Measurements from ENCODE around the gene C2orf76.
"Not testable (repeated sequence)": the region's sequence is repeated elsewhere in the genome, so short reads cannot be mapped to it uniquely, and the experiment has no call there.

Gene C2orf76

GRCh38 chr2:119377294-119377992, 10.8 kb upstream of the C2orf76 start:
- no peak for DNase-seq (ENCODE audit: low spot score)

- DNase-seq (ENCODE audit: low spot score) = no peak
Measured at GRCh38 chr2:119376810-119377209, 10.2 kb upstream of the C2orf76 start.

- DNase-seq (ENCODE audit: low spot score) = not testable (repeated sequence)
Measured at GRCh38 chr2:119376406-119376805, 9.8 kb upstream of the C2orf76 start.

GRCh38 chr2:119373907-119374745, 7.5 kb upstream of the C2orf76 start:
- DNase-seq (ENCODE audit: low spot score) = not testable (repeated sequence)

GRCh38 chr2:119372778-119373568, 6.3 kb upstream of the C2orf76 start:
- DNase-seq (ENCODE audit: low spot score) = no peak

GRCh38 chr2:119371111-119371510, 4.5 kb upstream of the C2orf76 start:
- DNase-seq (ENCODE audit: low spot score) = no peak

GRCh38 chr2:119369845-119370244, 3.2 kb upstream of the C2orf76 start:
- no peak for DNase-seq (ENCODE audit: low spot score)

- DNase-seq (ENCODE audit: low spot score) = peak; percentile 28
Measured at GRCh38 chr2:119367472-119368099, 952 bp upstream of the C2orf76 start.

GRCh38 chr2:119366161-119366648, 429 bp downstream of the C2orf76 start:
- peak; percentile 17 for DNase-seq (ENCODE audit: low spot score)

- no peak for DNase-seq (ENCODE audit: low spot score)
Measured at GRCh38 chr2:119365436-119365835, 1.2 kb downstream of the C2orf76 start.

GRCh38 chr2:119364798-119365197, 1.8 kb downstream of the C2orf76 start:
- DNase-seq (ENCODE audit: low spot score) = no peak

- DNase-seq (ENCODE audit: low spot score) = no peak
Measured at GRCh38 chr2:119360423-119360966, 6.1 kb downstream of the C2orf76 start.

GRCh38 chr2:119359774-119360173, 6.9 kb downstream of the C2orf76 start:
- DNase-seq (ENCODE audit: low spot score) = no peak

- no peak for DNase-seq (ENCODE audit: low spot score)
Measured at GRCh38 chr2:119354860-119355259, 11.8 kb downstream of the C2orf76 start.

- DNase-seq (ENCODE audit: low spot score) = peak; percentile 5
Measured at GRCh38 chr2:119352357-119352756, 14.3 kb downstream of the C2orf76 start.

- no peak for DNase-seq (ENCODE audit: low spot score)
Measured at GRCh38 chr2:119350311-119350998, 16.2 kb downstream of the C2orf76 start.

GRCh38 chr2:119349289-119349688, 17.3 kb downstream of the C2orf76 start:
- no peak for DNase-seq (ENCODE audit: low spot score)

GRCh38 chr2:119341684-119342083, 24.9 kb downstream of the C2orf76 start:
- DNase-seq (ENCODE audit: low spot score) = no peak

GRCh38 chr2:119339562-119339923, 27.1 kb downstream of the C2orf76 start:
- no peak for DNase-seq (ENCODE audit: low spot score)

- no peak for DNase-seq (ENCODE audit: low spot score)
Measured at GRCh38 chr2:119338826-119339561, 27.6 kb downstream of the C2orf76 start.

All from SW480 (cell line).